Medulla oblongata (tissue), 1 donor: Measurements from ENCODE around the gene NOXA1.
"Not testable (repeated sequence)": the region's sequence is repeated elsewhere in the genome, so short reads cannot be mapped to it uniquely, and the experiment has no call there.

Experiments used
- DNase-seq: peaks from one replicate; pipeline ENCODE4 v3.0.0-alpha.2; 2015; ENCODE audit errors: extremely low spot score

NOXA1 gene

GRCh38 chr9:137422604-137423513 is at the start of gene NOXA1, which contains the start of gene EXD3:
Gene NOXA1 (plus strand): TSS chr9:137423393. CDS start chr9:137423530, 137 bp downstream.
Gene EXD3 (minus strand): TSS chr9:137423162. CDS start chr9:137395357, 27,805 bp downstream.
- peak; percentile 95 for DNase-seq

GRCh38 chr9:137373611-137373980 is 49.6 kb upstream of the NOXA1 start:
- DNase-seq: no peak

GRCh38 chr9:137374131-137374845 is 48.9 kb upstream of the NOXA1 start:
- DNase-seq: no peak

- DNase-seq: no peak
Measured at GRCh38 chr9:137375321-137376058, 47.7 kb upstream of the NOXA1 start.

- DNase-seq: no peak
Measured at GRCh38 chr9:137376386-137376785, 46.8 kb upstream of the NOXA1 start.

GRCh38 chr9:137378688-137379410 is 44.3 kb upstream of the NOXA1 start:
- DNase-seq: not testable (repeated sequence)

- DNase-seq: no peak
Measured at GRCh38 chr9:137379761-137380161, 43.4 kb upstream of the NOXA1 start.

GRCh38 chr9:137380171-137380570 is 43.0 kb upstream of the NOXA1 start:
- no peak for DNase-seq

GRCh38 chr9:137380606-137381005 is 42.6 kb upstream of the NOXA1 start:
- no peak for DNase-seq

GRCh38 chr9:137381501-137382443 is 41.4 kb upstream of the NOXA1 start:
- no peak for DNase-seq

- DNase-seq: no peak
Measured at GRCh38 chr9:137382444-137383080, 40.6 kb upstream of the NOXA1 start.

GRCh38 chr9:137383081-137383783 is 40.0 kb upstream of the NOXA1 start:
- DNase-seq: no peak

GRCh38 chr9:137383784-137384756 is 39.1 kb upstream of the NOXA1 start:
- no peak for DNase-seq

GRCh38 chr9:137385061-137385655 is 38.0 kb upstream of the NOXA1 start:
- DNase-seq: no peak

- DNase-seq: not testable (repeated sequence)
Measured at GRCh38 chr9:137386507-137387113, 36.6 kb upstream of the NOXA1 start.

- no peak for DNase-seq
Measured at GRCh38 chr9:137387114-137387890, 35.9 kb upstream of the NOXA1 start.
